ENCODE measurements around the gene CDH4.
A peak's percentile ranks its signal among the peaks of the same experiment; 100 is the strongest.

The CDH4 gene

DNA sequence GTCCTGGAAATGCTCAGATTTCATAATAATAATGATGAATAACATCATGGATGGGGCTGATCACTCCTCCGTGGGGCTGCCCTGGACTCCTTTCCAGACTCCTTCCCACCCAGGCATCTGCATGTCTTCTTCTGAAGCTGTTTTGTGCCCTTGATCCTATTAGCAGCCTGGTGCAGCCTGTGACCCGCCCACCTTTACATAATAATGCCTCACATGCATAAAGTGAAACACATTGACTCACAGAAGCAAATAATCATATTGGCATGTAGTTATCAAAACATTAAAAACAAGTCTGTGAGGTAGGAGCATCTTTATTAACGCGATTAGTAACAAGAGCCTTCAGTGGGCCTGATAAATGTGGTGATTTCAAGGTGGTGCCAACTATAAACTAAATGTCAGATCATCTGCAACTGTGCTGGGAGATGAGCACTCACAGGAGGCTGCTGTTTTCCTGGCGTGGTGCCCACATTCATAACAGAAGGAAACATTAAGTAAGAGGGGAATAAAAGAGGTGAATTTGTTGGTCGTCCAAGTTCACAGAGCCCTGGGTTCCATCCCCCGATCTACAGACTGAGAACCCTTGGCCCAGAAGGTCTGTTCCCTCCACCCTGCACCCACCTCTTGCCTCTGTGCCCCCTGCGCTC is 344.7 kb downstream of the CDH4 start:
- H3K27ac ChIP-seq, result no peak overlapping the region
- TF ChIP-seq CTCF (IDR thresholded peaks at IDR 0.05) (no peak), ZFX (IDR thresholded peaks at IDR 0.05; ENCODE audit: borderline replicate concordance) (no peak)

DNA sequence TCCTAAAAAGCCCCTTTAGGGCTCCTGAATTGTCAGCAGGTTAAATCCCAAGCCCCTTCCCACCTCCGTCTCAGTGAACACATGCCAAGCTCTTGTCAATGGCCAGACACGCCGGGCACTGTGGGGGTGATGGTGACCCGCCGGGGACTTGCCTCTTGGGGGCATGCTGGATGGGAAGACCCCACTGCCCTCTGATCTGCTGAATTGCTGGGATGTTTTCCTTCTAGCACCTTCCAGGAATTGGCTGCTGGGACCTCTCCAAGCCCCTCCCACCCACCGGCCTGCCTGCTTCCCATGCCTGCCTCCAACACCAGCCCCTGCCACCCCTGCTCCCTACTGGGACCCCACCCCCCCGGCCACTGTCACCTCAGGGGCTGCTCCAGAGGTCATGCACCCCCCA is 345.9 kb downstream of the CDH4 start:
- TF ChIP-seq CTCF (IDR thresholded peaks at IDR 0.05) (no peak), ZFX (IDR thresholded peaks at IDR 0.05; ENCODE audit: borderline replicate concordance) (no peak)
- no peak overlapping the region for H3K27ac ChIP-seq

- no peak overlapping the region for H3K27ac ChIP-seq
- TF ChIP-seq ZFX (IDR thresholded peaks at IDR 0.05; ENCODE audit: borderline replicate concordance) (no peak), CTCF (IDR thresholded peaks at IDR 0.05) (no peak)
Measured at GRCh38 chr20:61598586-61598985, 346.5 kb downstream of the CDH4 start.

DNA sequence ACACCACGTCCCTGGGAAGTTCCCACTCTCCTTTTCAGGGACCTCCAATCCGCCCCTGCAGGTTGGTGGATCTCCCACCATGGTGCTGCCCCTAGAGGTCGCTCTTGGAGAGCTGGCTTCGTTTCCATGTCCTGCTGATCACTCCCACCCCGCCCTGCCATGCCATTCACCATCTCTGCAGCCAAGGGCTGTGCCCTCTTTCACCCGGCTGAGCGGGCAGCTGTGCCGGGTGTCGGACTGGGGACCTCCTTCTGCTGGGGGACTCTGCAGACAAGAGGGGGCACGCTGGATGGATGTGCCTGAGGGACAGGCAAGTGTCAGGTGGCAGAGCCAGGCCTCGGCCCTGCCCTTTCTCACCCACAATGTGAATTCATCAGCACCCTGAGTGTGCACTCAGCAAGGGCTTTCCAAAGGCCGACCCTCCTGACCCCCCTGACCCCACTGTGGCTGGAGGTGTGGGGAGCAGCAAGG is 347.0 kb downstream of the CDH4 start:
- TF ChIP-seq CTCF (IDR thresholded peaks at IDR 0.05) (peak; percentile 30; the same call in 1 of the 2 replicates), ZFX (IDR thresholded peaks at IDR 0.05; ENCODE audit: borderline replicate concordance) (no peak)
- no peak overlapping the region for H3K27ac ChIP-seq

GRCh38 chr20:61599541-61599992 is 347.5 kb downstream of the CDH4 start:
- no peak for TF ChIP-seq CTCF (IDR thresholded peaks at IDR 0.05)
- no peak for TF ChIP-seq ZFX (IDR thresholded peaks at IDR 0.05; ENCODE audit: borderline replicate concordance)
- H3K27ac ChIP-seq, result no peak overlapping the region

- TF ChIP-seq ZFX (IDR thresholded peaks at IDR 0.05; ENCODE audit: borderline replicate concordance) (no peak), CTCF (IDR thresholded peaks at IDR 0.05) (no peak)
- H3K27ac ChIP-seq, result no peak overlapping the region
Measured at GRCh38 chr20:61600016-61600415, 348.0 kb downstream of the CDH4 start.

- TF ChIP-seq CTCF (IDR thresholded peaks at IDR 0.05) (no peak), ZFX (IDR thresholded peaks at IDR 0.05; ENCODE audit: borderline replicate concordance) (no peak)
- no peak overlapping the region for H3K27ac ChIP-seq
Measured at GRCh38 chr20:61601361-61601760, 349.3 kb downstream of the CDH4 start.
